Measurements from ENCODE around the gene SLC39A11.
A peak's percentile ranks its signal among the peaks of the same experiment; 100 is the strongest.
"Not testable (repeated sequence)": the region's sequence is repeated elsewhere in the genome, so short reads cannot be mapped to it uniquely, and the experiment has no call there.

SLC39A11 gene, protein sequence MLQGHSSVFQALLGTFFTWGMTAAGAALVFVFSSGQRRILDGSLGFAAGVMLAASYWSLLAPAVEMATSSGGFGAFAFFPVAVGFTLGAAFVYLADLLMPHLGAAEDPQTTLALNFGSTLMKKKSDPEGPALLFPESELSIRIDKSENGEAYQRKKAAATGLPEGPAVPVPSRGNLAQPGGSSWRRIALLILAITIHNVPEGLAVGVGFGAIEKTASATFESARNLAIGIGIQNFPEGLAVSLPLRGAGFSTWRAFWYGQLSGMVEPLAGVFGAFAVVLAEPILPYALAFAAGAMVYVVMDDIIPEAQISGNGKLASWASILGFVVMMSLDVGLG

DNA sequence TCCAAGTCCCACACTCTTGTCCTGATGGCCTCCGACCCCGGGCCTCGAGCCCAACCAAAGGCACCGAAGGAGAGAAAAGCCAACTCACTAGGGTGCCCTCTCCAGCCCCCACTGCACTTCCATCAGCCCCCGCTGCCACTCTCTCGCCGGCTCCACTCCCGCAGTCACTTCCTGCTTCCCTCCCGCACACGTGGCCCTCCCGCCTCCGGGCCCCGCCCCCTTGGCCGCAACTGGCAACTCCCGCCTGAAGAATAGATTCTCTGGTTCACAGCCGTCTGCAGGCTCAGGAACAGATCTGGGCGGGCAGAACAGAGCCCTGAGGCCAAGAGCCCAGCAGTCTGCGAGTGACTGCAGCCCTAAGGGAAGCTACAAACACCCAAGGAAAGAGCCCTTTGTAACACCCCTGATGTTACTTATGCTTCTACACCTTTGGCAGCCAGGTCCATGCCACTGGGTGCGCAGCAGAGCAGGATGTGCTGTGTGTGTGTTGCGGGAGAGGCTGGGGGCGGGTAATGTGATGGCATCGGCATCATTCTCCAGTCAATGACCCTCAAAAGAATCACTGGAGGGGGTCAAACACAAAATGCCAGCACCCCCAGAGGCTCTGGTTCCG, at the start of gene SLC39A11:
Gene SLC39A11, minus strand, starts transcription at position 166 of the 613 bp plus-strand sequence. CDS start 3,924 bp downstream, outside the sequence.
- DNase-seq, result peak; percentile 95

DNA sequence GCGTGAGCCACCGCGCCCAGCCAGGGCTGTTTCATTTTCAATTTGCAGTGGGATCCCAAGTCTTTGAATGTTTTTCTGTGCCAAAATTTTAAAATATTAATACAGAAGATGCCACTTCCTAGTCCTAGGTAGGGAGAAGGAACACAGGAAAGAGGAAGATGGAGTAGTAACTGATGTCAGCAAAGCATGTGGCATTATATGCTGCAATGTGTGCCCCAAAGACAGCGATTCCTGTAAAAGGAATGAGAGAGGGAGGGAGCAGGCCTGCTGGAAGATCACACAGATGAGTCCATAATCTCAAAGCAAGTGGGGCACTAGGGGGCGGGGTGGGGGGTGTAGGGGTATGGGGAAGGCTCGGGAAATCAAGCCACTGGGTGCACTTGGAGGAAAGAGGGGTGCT, 48.9 kb upstream of the SLC39A11 start:
- DNase-seq, result no peak

DNA sequence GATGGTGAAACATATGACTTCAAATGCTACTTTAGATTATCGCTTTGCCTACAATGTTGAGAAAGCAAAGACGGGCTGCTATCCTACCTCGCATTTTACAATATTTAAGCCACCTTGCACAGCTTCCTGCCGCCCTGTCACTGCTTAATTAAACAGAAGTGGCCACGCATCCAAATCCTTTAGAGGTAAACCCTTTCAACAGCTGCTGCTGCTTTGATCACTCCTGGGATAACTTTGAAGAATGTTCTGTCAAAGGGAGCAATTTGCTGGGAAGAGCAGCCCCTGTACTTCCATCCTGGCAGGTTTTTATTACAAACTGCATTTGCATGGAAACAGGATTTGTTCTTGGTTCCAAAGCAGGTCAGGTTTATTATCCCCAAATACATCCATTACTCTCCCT, 48.1 kb upstream of the SLC39A11 start:
- DNase-seq, result no peak

DNA sequence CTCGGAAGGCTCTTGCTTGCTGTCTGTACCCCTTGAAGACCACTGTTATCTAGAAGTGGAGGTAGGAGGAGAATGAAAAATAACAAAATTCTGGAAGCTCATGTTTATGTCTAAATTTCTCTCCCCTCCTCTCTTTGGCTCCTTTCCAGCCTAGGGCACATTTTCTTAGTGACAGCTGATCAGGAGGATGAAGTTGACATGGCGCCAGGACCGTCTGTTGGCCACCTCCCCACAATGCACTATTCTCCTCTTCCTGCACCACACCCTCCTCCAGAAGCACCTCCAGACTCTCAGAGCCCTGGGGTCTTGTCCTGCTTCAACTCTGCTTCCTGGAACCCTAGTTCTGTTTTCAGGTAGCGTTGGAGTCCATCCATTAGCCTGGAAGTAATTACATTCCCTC, 46.8 kb upstream of the SLC39A11 start:
- no peak for DNase-seq

DNA sequence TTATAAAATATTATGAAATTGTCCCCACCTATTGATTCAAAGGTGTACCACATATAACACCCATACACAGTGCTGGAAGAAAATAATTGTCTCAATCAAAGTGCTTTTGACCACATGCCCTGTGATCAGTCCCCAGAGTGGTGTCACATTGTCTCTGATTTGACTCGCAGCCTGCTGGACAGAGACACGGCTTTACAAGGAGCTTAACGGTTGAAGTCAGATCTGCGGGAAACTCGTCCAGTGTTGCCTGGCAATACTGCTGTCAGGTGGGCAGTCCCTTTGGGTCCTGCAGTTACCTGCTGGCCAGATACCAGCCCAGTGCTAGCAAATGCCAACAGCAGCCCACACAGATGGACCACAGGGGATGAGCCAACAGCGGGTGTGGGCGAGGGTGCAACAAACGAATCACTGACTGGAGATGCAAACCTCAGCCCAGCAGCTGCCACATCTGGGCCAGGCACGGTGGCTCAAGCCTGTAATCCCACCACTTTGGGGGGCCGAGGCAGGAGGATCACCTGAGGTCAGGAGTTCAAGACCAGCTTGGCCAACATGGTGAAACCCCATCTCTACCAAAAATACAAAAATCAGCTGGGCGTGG, 46.2 kb upstream of the SLC39A11 start:
- no peak for DNase-seq

DNA sequence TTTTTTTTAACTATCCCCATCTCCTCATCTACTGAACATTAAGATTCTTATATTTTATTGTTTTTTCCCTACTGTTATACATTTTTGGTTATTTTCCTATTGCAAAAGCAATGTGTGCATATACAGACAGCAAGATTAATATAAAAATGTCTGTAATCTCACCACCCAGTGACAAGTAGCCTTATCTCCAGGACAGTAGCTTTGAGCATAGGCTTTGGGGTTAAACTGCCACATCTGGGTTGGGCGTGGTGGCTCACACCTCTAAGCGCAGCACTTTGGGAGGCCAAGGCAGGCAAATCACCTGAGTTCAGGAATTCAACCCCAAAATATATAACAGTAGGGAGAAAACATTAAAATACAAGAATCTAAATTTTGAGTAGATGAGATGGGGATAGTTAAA, 44.9 kb upstream of the SLC39A11 start:
- DNase-seq, result no peak

DNA sequence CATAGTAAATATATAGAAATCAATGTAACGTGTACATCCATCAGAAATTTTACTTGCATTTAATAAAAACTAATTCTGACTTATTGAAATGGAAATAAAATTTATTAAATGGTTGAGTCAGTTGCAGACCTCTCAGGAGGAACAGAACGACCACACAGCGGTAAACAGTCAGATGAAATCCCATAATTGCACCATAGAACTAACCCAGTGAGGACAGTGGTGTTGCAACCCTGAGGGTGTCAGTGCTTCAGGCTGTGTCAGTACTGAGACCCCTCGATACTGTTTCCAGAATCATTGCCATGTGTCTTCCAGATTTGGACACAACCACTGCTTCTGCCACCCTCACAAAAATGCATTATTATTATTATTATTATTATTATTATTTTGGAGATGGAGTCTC, 43.3 kb upstream of the SLC39A11 start:
- DNase-seq, result no peak

DNA sequence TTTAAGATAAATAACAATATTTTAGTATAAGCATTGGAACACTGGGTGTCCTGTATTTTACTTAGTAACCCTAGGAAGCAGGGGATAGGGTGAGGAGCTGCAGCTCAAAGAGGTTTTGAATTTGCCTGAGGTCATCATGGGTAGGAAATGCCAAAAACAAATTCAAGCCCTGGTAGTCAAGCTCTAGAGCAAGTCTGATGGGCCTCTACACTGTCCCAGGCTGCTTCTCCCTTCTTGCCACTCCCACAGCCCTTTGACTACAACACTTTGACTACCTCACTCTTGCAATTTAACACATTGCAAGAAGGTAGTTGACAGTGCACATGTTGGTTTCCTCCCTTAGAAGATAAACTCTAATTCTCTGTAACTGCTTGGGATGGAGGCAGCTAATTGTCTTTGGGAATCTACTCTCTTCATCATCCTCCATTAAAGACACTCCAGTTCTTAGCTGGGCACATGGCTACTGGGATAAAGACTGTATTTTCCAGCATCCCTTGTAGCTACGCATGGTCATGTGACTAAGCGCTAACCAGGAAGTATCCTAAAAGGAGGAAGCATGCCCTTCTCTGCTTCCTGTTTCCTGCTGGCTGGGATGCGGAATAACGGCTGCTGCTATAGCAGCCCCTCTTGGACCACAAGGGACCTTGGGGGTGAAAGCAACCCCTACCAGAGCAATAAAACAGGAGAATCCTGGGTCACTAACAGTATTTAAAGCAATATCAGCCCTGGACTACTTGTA, 41.6 kb upstream of the SLC39A11 start:
- DNase-seq, result no peak

DNA sequence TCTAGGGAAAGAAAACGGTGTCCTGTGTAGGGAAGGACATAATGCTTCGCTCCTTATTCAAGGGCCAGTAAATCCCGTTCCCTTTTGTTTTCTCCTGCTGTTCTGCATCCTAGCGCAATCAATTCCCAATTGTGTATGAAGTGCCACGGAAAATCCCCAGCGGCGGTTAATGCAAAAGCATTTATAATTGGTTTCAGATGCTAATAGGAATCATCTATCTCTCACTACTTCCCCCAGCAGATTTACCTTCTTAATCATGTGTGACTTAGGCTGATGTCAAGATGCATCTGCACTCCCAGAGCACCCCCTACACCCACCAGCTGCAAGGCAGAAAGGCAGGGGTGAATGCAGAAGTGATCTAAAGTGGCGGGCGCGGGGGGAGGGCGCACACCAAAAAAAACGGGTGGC, 39.6 kb upstream of the SLC39A11 start:
- DNase-seq, result no peak

DNA sequence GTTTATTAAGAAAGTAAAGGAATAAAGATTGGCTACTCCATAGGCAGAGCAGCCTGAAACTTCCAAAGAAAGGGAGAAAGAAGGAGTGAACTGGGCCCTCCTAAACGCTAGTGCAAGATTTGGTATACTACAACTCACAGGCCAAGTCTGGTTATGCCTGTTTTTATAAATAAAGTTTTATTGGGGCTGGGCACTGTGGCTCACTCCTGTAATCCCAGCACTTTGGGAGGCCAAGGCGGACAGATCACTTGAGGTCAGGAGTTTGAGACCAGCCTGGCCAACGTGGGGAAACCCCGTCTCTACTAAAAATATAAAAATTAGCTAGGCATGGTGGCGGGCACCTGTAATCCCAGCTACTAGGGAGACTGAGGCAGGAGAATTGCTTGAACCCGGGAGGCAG, 39.0 kb upstream of the SLC39A11 start:
- not testable (repeated sequence) for DNase-seq

DNA sequence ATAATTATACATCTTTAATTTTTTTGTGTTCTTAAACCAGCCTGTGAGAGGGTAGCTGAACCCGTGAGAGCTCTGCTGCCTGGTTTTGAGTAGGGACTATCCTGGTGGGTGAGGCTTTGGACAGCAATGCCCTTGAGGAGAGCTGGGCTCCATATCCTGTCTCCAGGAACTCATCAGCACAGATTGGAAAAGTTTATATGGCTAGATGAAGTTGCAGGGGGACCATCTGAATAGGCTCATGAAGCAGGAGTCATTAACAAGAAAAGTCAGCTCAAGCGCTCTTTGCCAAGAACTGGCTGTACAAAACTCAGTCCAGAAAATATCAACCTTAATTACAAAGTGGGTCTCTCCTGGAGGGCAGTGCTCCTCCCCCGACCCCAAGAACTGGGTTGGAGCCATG, 38.5 kb upstream of the SLC39A11 start:
- no peak for DNase-seq

DNA sequence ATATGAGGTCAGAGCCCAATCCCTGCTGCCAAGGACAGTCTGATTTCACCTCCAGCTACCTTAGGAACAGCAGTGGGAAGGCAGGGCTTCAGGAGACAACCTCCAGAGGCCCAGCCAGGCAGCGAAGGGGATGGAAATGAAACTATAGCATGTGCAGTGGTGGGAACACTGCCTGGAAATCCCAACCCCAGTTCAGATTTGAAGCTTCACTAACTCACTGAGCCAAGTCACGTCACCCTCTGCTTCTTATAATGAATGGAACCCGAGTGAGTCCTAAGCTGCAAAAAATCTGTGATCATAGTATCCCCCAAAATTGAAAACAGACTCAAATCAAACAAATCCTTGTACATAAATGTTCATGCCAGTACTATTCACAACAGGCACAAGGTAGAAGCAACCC, 36.0 kb upstream of the SLC39A11 start:
- DNase-seq, result no peak

DNA sequence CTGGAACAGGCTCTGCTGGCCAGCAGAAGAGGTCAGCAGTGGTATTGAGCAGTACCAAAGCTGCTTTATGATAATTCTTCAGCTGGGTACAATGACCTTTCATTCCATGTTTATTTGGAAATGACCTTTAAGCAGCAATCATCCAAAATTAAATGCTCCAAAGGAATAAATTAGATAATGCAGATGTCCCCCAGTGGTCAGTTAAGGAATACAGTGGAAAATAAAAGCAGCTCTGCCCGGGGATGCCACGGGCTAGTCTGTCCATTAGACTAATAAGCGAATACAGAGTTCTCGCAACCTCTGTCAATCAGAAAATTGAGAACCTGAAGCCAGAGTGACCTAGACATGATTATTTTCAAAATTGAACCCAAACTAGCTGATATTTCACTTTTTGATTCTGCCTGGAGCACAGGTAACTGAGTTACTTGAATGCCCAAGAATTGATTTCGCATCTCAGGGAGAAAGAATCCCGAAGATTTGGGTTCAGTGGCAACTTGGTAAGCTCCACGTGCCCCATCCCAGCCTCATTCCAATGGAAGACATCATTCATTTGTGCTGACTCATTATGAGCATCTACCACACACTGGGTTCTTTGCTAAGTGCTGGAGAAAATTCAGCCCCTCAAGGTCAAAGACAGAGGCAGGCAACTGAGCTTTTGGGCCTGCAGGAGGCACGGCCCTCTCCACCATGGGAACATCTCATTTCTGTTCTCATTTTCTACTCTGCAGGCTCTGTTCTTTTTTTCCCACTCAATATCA, 34.4 kb upstream of the SLC39A11 start:
- DNase-seq, result no peak

DNA sequence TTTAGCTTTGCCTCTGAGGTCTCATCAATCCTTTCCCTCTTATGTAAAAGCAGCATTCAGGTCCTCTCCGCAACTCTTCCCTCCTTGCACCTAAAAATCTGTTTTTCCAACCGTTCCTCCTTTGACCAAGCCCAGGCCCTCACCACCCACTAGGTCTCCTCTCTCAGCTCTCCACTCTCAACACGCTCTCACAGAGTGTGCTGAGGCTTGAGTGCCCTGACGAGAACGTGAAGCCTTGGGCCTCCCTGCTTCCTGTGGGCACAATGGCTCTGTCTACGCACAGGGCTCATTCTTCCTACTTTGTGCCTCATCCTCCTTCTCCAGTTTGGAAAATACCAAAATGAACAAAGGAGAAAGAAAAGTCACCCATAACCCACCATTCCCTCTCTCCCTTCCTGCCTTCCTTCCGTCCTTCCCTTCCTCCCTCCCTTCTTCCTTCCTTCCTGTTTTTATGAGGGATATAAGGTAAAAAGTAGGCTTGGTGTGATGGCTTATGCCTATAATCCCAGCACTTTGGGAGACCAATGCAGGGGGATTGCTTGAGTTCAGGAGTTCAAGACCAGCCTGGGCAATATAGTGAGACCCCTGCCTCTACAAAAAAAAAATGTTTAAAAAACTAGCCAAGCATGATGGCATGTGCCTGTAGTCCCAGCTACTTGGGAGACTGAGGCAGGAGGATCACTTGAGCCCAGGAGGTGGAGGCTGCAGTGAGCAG, 31.3 kb upstream of the SLC39A11 start:
- DNase-seq, result no peak

DNA sequence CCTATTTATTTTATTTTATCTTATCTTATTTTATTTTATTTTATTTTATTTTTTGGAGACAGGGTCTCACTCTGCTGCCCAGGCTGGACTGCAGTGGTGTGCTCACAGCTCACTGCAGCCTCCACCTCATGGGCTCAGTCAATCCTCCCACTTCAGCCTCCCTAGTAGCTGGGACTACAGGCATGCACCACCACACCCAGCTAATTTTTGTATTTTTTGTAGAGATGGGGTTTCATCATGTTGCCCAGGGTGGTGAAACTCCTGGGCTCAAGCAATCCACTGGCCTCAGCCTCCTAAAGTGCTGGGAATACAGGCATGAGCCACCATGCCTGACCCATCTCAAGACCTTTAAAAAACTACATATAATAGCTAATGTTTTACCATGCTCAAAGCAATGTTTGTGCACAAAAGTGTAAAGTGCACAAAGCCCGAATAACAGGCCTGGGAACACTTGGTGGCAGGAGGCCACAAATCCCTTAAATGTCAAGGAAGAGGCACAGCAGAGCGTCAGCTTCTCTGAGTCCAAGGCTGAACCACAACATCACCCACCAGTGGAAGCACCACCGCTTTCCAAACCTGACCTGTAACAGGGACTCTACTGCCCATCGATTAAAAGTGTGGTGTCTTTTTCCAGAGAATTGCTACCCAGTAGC, 30.6 kb upstream of the SLC39A11 start:
- no peak for DNase-seq

DNA sequence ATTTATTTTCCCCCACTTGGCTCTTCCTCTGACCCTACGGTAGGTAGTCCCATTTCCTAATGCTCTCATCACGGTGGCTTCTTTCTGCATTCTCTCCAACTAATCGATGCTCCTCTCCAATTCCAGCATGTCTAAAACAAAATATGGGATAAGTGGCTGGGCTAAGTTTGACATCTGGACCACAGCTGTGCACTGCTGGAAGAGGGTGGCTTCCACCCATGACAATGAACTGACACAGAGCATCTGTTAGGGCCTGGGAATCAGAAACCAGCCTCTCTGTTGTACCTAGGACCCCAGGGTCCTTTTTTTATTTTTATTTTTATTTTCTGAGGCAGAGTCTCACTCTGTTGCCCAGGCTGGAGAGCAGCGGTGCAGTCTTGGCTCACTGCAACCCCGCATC, 29.0 kb upstream of the SLC39A11 start:
- no peak for DNase-seq

DNA sequence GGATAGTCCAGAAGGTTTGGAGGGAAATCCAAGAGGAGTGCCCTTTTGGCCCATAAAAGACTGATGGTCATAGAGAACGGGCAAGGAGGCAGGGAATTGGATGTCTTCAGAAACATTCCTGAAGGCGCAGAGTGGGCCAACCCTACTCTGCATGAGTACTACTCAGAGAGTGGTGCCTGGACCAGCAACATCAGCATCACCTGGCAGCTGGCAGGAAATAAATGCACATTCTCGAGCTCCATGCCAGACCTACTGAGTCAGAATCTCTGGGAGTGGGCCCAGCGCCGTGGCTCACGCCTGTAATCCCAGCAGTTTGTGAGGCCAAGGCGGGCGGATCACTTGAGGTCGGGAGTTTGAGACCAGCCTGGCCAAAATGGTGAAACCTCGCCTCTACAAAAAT, 27.1 kb upstream of the SLC39A11 start:
- DNase-seq, result no peak

DNA sequence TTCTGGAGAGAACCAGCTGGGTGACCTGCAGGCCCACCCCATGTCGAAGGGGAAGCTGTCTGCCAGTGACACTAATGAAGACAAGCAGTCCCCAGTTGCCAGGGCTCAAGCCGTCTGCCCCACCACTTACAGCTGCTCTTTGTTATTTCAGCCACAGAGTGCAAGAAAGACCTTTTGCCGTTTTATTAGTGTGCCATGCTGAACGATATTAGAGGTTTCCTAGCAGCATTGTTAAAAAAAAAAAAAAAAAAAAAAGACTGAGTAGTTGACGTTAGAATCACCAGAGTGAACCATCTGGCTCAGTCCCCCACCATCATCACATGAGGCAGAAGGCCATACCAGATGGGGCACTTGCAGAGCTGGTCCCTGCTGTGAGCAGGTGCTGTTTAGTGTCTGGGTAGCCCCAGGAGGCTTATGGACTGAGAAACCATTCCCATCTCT, 26.5 kb upstream of the SLC39A11 start:
- DNase-seq, result no peak

DNA sequence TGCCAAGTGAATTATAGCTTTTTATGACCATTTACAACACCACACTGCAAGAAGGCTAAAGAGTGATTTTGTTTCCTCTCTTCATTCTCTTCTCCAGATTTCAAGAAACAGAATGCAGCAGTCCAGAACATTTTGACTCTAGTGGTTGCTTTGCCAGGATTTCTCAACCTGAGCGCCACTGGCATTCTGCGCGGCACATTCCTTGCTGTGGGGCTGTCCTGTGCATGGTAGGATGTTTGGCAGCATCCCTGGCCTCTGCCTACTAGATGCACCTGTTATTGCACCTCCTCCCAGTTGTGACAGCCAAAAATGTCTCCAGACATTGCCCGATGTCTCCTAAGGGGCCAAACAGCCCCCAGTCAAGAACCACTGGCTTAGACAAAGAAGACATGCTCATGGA, 25.7 kb upstream of the SLC39A11 start:
- DNase-seq, result no peak

DNA sequence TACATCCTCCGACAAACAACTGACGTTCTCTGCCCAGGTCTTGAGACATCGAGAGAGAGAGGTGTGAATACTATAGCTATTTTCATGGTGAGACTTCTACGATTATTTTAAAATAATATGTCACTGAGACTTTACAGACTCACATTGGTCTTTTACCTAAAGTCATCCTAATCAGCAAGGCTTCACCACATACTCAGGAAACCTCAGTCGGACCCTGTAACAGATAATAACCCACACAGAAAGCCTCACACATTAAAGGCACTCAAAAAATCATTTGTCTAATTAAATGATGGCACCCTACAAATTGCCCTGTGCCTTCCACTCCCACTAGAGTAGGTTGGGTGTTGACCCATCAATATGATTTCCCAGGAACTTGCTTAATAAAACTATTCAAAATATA, 19.8 kb upstream of the SLC39A11 start:
- no peak for DNase-seq

DNA sequence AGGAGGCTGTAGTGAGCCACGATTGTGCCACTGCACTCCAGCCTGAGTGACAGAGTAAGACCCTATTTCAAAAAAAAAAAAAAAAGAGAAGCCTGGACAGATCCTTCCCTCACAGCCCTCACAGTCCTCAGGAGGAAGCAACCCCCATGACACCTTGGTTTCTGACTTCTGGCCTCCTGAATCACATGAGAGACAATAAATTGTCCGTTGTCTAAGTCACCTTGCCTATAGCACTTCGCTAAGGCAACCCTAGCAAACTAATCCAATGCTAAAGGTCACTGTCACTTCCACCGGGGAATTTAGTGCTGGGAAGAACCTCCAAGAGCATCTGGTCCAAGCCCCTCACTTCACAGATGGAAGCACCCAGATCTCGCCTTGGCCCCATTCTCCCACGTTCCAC, 18.9 kb upstream of the SLC39A11 start:
- DNase-seq, result no peak

DNA sequence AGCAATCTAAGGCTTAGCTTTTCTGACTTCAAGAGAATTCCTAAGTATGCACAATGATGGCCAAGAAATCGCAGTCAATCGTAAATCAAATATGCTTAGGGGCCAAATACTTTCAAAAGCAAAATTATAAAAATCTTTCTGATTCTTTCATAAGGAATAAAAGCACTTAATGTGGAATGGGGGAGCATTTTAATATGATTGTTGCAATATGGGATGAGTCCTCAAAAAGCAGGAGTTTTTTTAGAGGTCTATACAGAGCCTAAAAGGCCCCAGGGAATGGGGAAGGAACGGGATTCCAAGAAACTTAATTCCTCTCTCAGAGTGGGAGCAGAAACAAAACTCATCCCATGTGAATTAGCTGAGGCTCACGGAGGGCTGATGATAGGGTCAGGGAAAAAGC, 14.7 kb upstream of the SLC39A11 start:
- no peak for DNase-seq
